Measurements from ENCODE around the gene CYP4V2.

The CYP4V2 gene

DNA sequence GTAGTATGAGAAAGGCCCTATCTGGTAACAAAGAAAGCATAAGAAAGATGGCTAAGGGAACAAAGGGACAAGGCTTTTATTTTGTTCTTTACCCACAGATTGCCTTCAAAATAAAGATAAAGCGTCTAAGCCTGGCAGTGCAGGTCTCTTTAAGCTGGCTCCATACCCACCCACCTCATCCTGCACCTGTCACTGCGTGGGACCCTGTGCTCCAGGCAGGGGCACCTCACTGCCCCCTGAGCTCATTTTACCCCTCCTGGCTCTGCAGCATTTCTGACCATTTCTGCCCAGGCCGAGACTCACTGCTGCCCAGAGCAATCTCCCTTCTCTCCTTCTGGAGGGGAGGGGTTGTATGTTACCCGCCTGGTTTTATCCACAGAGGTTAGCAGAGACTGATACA lies 1.7 kb upstream of the CYP4V2 start:
- no peak for DNase-seq

- DNase-seq, result no peak
These were observed 677 bp upstream of the CYP4V2 start for GRCh38 chr4:186190581-186191199.

DNA sequence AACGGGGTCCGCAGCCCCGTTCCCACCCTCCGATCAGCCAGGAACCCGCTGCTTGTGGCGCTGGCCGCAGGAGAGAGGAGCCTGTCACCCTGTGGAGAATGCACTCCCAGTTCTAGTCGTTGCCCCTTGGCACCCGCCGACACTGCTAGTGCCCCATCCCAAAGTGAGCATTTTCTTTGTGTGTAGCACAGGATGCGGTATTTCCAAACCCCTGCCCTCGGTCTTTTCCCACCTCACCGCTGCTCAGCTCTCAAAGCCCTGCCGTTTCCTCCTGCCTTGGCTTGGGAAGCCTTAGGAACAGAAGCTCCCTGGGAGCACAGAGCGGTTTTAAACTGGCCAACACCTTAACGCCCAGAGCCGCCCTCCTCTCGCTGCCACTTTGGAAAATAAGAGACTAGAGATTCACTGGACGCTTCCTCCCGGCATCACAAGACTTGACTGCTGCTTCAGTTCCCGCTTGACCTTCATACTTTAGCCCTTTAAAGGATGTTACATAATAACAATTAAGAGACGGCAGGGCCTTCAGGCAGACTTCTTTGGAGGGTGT lies 772 bp downstream of the CYP4V2 start:
- DNase-seq, result no peak

DNA sequence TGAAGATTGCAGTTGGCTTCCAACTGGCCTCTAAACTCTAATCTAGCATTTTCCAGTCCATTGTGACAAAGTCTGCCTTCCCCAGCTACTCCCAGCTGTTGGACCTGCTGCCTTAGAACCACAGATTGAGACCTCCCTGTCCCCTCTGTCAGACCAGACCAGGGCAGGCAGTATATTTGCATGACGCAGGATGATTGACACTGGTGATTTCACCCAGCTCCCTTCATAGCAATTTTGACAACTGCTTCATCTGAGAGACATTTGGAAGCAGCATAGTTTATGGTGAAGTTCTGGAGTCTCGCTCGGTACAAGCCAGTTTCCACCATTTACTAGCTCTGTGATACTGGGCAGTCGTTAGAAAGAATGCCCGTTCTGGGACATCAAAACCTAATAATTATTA lies 2.5 kb downstream of the CYP4V2 start:
- DNase-seq, result no peak

- DNase-seq, result no peak
These were observed 4.7 kb downstream of the CYP4V2 start for GRCh38 chr4:186196063-186196462.

DNA sequence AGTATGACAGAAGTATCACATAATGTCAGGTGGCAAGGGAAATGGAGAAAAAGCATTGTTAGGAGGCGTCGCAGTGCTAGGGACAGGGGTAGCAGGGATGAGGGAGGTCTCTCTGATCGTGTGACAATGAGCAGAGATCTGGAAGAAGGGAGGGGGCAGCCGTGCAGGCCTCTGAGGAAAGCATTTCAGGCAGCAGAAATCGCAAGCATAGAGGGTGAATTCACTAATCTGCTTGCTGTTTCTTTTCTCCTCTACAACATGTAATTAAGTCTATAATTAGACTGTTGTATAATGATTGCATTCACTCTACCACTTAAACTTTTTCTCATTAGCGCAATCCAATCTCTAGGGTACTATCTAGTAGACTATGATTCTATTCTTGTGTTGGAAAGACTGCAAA lies 9.1 kb downstream of the CYP4V2 start:
- peak; percentile 4 for DNase-seq

DNA sequence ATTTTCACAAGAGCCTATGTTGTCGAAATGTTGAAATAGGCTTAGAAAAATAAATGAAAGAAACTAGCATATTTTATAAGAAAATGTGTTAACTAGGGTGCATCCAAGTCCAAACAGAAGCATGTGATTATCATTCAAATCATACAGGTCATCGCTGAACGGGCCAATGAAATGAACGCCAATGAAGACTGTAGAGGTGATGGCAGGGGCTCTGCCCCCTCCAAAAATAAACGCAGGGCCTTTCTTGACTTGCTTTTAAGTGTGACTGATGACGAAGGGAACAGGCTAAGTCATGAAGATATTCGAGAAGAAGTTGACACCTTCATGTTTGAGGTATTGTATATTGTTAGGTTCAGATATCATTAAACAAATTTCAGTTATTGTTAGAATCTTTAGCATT lies 9.6 kb downstream of the CYP4V2 start:
- DNase-seq, result no peak

DNA sequence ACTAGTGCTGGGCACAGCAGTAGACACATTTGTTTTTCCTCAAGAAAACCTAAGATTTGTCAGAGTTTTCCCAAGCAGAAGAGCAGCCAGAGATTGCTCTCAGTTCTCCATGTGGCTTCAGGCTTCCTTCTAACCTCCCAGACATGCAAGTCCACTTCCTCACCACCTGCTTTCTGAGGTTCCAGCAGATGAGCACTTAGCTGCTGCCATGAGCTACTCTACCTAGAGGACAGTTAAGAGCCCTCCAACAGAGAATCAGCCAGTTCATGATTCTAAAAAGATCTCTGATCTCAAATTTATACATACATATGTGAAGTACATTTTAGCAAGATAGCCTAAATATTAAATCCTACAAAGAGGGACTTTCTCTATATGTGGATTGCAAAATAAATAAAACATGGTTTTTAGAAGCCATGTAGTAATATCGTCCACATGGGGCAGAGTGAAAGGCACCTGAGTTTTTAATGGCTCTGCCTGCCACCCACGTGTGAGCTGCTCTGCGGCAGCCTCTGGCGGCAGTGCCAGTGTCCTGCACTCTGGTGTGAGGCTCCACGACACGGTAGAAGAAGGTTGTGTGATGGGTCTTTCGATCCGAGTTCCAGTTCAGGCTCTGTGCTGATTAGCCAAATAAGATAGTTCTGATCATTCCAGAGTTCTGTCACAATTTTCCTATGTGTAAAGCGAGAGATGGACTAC lies 10.3 kb downstream of the CYP4V2 start:
- peak; percentile 5 for DNase-seq

- no peak for DNase-seq
These were observed 11.2 kb downstream of the CYP4V2 start for GRCh38 chr4:186202490-186203140.

- no peak for DNase-seq
These were observed 12.0 kb downstream of the CYP4V2 start for GRCh38 chr4:186203406-186203805.

DNA sequence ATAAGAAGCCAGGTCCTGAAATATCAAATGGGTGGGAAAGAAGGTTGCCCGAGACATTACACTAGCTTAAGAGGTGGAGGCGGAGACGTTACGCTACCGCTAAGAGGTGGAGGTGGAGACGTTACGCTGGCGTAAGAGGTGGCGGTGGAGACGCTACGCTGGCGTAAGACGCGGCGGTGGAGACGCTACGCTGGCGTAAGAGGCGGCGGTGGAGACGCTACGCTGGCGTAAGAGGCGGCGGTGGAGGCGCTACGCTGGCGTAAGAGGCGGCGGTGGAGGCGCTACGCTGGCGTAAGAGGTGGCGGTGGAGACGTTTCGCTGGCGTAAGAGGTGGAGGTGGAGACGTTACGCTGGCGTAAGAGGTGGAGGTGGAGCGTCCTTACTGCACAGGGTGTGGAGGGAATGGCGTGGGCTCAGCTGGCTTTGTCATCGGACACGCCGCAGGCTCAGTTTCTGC lies 12.8 kb downstream of the CYP4V2 start:
- DNase-seq, result no peak

DNA sequence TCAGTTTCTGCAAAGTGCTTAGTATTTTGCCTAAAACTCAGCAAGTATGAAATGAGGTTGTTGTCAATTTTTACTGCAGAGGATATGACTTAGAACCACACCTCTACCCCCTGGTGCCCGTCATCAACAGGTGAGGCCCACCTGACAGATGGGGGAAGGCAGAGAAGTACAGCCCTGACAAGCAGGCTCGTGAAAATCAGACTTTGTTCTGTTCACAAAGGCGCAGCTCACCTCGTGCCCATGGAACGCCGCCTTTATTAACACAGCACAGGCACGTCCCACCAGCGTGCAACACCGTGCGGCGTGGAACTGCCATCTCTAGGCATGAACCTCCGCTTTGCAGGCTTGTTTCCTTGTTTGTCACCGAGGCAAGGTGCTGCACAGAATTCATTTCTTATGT lies 13.3 kb downstream of the CYP4V2 start:
- no peak for DNase-seq

GRCh38 chr4:186205156-186205555 lies 13.8 kb downstream of the CYP4V2 start:
- DNase-seq, result no peak

DNA sequence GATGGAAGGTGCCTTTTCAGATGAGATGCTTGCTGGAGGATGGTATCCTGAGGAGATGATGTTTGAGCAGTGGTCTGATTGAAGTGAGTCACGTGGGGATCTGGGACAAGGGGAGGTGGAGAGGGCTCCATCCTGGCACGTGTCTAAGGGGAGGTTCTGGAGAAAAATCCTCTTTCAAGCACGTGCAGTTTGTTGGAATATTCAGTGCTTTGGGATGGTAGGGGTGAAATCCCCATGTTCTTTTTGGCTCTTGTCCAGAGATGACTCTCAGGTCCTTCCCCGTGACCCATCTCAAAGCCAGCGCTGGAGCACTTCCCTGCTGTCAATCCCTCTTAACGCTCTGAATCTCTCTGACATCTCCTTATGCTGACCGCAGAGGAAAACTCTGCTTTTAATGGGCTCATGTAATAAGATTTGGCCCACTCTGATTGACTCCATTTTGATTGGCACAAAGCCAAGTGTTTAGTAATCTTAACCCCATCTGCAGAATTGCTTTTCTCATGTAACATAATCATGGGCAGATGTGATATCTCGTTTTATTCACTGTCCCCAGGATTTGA lies 25.2 kb downstream of the CYP4V2 start:
- DNase-seq, result no peak

DNA sequence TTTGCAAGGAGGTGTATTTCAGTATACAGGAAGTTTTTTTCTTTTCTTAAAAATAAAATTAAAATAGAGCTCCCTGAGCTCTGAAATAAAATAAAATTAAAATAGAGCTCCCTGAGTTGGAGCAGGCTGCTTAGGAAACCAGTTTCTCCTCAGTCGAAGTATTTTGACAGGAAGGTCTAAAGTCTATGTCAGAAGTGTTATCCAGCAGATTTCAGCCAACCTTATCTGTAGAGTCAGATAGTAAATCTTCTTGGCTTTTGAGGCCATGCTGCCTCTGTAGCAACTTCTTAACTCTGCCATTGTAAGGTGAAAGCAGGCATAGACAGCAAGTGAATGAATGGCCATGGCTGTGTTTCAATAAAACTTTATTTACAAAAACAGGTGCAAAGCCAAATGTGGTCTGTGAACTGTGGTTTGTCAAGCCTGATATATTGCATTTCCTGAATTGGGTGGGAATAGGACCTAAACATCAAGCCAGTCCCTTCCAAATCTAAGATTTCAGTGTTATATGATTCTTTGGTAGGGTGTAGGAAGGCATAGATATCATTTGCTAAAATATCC lies 26.4 kb downstream of the CYP4V2 start:
- no peak for DNase-seq

DNA sequence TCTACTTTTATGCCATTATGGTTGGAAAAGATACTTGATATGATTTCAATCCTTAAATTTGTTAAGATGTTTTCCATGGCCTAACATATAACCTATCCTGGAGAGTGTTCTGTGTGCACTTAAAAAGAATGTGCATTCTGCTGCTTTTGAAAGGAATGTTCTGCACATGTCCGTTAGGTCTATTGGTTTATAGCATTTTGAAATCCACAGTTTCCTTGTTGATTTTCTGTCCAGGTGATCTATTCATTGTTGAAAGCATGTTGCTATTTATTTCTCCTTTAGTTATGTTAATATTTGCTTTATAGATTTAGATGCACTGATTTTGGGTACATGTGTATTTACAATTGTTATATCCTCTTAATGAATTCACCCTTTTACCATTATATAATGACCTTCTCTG lies 30.3 kb downstream of the CYP4V2 start:
- no peak for DNase-seq

DNA sequence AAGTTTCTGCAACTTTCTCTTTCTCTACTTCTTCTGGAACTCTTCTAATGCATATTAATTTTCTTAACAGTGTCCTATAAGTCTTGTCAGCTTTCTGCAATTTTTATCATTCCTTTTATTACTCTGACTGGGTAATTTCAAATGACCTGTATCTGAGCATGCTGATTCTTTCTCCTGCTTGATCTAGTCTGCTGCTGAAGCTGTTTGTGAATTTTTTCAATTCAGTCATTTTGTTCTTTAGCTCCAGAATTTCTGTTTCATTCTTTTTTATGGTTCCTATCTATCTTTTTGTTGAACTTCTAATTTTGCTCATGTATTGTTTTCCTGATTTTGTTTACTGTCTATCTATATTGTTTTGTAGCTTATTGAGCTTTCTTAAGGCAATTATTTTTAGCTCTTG lies 34.5 kb downstream of the CYP4V2 start:
- no peak for DNase-seq

DNA sequence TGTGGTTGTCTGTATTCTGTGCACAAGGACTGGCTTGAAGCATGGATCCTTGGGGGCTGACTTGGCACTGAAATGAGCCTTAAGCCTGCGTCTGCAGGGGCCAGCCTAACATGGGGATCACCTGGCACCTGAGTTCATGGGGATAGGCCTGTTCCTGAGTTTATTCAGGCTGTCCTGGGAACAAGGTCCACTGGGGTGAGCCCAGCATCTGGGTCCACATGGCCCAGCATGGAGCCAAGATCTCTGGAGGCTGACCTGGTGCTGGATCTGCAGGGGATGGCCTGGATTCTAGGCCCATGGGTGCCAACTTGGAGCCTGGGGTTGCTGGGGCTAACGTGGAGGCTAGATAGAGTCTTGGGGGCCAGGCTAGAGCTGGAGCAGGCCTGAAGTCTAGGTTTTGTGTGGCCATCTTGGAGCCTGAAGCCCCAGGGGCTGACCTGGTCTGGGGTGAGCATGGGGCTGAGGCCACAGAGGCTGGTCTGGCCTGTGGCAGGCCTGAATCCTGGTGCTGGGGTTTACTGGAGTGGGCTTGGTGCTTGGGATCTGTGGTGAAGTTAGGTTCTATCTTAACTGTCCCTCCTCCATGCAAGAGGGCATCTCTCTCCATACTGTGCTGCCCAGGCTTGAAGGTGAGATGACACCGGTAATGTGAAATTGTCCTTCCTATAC lies 35.3 kb downstream of the CYP4V2 start:
- DNase-seq, result no peak

DNA sequence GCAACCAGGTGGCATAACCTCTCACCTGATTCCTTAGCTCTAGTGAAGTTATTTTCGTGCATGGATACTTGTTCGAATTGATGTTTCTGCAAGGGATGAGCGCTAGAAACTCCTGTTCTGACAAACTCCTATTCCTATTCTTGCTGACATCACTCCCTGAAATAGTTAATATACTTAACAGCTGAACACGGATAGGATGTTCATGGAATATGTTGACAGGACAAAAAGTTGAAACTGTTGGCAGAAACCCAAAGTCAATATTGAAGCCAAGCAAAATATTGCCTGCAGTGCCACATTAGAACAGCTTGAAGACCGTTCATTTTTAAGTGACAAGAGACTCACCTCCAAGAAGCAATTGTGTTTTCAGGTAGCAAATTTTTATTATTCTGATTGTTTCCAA lies 35.9 kb downstream of the CYP4V2 start, which contains the start of gene KLKB1:
TSS of gene KLKB1 (plus strand) at position 287 of the 400 bp plus-strand sequence. CDS start 689 bp downstream, outside the sequence.
- no peak for DNase-seq

DNA sequence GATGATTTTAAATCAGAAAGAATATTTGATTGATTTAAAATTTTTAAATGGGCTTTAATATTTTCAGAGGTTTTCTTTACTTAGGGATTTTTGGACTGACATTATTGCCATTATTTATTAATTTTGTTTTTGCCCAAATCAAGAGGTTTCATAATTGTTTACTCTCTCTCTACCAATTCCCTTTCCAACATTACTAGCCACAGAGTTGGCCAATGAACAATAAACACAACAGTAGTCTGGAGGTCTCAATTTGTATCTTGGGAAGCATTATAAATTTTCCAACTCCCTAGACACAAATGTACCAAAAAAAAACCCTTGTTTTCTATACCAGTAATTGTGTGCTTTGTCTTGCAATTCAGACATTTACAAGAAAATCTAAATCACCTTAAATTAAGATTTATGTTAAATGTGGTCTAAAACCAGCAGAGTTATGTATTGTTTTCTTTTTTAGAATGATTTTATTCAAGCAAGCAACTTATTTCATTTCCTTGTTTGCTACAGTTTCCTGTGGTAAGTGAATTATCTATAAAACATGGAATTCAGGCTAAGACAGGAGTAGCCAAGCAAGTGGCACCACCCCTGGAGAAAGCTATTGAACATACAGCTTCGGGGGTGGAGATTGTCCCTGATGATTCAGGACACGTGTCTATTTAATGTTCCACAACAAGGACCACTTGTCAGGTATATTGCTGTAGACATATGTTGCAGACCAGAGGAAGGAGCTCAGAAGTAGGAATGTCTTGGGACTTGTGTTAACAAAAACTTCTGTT lies 36.6 kb downstream of the CYP4V2 start:
- DNase-seq, result no peak

GRCh38 chr4:186228514-186228894 lies 37.1 kb downstream of the CYP4V2 start:
- DNase-seq, result no peak

DNA sequence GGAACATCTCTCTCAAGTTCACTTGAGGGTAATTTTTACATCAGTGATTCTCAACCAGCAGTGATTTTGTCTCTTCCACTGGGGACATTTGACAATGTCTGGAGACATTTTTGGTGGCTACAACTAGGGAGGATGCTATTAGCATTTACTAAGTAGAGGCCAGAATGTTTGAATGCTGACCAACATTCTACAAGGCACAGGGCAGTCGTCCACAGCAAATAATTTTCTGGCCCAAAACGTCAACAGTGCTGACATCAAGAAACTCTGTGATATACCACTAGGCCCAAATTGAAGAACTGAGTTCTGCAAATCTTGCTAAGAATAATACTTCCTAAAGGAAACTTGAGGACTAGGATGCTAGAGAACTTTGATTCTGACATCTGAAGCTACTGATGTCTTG lies 43.0 kb downstream of the CYP4V2 start:
- DNase-seq, result no peak

Data from NCI-H69 (cell line).